ENCODE results near the gene FOLR2.
"Not testable (repeated sequence)": the region's sequence is repeated elsewhere in the genome, so short reads cannot be mapped to it uniquely, and the experiment has no call there.

FOLR2 gene

DNA sequence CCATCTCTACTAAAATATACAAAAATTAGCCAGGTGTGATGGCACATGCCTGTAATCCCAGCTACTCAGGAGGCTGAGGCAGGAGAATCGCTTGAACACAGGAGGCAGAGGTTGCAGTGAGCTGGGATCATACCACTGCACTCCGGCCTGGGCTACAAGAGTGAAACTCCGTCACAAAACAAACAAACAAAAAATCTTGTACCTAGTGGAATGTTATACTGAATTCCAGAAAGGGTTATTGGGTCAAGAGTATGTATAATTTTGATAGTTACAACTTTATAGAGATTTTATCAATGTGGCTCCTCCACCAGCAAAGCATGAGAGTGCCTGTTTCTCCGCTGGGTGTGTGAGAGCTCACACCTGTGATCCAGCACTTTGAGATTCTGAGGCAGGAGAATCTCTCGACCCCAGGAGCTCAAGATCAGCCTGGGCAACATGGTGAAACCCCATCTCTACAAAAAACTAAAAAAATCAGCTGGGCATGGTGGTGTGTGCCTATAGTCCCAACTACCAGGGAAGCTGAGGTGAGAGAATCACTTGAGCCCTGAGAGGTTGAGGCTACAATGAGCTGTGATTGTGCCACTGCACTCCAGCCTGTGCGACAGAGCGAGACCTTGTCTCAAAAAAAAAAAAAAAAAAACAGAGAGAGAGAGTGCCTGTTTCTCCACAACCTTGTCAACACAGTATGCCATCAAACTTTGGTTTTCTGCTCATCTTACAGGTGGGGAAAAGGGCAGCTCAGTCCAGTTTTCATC, 37.4 kb upstream of the FOLR2 start:
- Histone ChIP-seq H3K27me3 (ENCODE audit: insufficient read depth, insufficient read length) (no peaks in the 10 kb centered on the region), H3K9me3 (ENCODE audit: insufficient read depth, low read length) (no peaks in the 10 kb centered on the region), H3K4me3 (ENCODE audit: insufficient read length, low read depth) (no peak overlapping the region), H3K4me1 (ENCODE audit: insufficient read depth, insufficient read length) (no peaks in the 10 kb centered on the region), H3K9ac (ENCODE audit: insufficient read length, low read depth) (no peak overlapping the region), H3K36me3 (ENCODE audit: insufficient read depth, insufficient read length, low read length) (no peaks in the 10 kb centered on the region)
- no peak for DNase-seq (ENCODE audit: low read depth, low spot score)
- TF ChIP-seq SUZ12 (IDR thresholded peaks at IDR 0.05; ENCODE audit: extremely low read depth, insufficient read depth, insufficient read length) (no peak), YY1 (IDR thresholded peaks at IDR 0.05; ENCODE audit: insufficient read depth, insufficient read length) (no peak), ZNF274 (IDR thresholded peaks at IDR 0.05; ENCODE audit: low read depth, low read length) (no peak)

DNA sequence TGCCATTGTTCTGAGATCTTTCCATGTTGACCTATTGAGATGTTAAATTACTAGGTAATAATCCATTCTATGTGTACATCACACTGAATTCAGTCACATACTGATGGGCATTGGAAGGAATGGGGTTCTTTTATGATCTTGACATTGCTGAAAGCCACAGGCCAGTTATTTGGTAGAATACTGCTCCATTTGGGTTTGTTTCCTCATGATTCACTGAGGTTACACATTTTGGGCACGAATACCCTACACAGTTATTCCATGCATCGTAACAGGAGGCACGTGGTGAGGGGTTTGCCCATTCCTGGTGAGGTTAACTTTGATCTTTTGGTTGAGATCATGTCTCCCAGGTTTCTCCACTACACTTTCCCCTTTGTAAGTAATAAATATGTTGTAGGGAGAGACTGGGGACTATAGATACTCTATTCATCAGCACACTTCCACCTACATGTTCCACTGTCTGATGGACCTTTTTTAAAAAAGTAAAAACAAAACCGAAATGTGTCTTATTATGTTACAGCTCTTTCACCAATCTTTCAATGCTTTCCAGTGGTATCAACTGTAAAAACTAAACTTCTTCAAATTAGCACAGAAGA, 36.7 kb upstream of the FOLR2 start:
- Histone ChIP-seq H3K4me1 (ENCODE audit: insufficient read depth, insufficient read length) (no peaks in the 10 kb centered on the region), H3K9me3 (ENCODE audit: insufficient read depth, low read length) (no peaks in the 10 kb centered on the region), H3K9ac (ENCODE audit: insufficient read length, low read depth) (no peak overlapping the region), H3K27me3 (ENCODE audit: insufficient read depth, insufficient read length) (no peaks in the 10 kb centered on the region), H3K36me3 (ENCODE audit: insufficient read depth, insufficient read length, low read length) (no peaks in the 10 kb centered on the region), H3K4me3 (ENCODE audit: insufficient read length, low read depth) (no peak overlapping the region)
- no peak for TF ChIP-seq ZNF274 (IDR thresholded peaks at IDR 0.05; ENCODE audit: low read depth, low read length)
- no peak for TF ChIP-seq YY1 (IDR thresholded peaks at IDR 0.05; ENCODE audit: insufficient read depth, insufficient read length)
- TF ChIP-seq SUZ12 (IDR thresholded peaks at IDR 0.05; ENCODE audit: extremely low read depth, insufficient read depth, insufficient read length): no peak
- DNase-seq (ENCODE audit: low read depth, low spot score): no peak

- H3K4me3 ChIP-seq (ENCODE audit: insufficient read length, low read depth); DNase-seq (ENCODE audit: low read depth, low spot score); H3K4me1 ChIP-seq (ENCODE audit: insufficient read depth, insufficient read length); H3K36me3 ChIP-seq (ENCODE audit: insufficient read depth, insufficient read length, low read length); H3K9me3 ChIP-seq (ENCODE audit: insufficient read depth, low read length); H3K9ac ChIP-seq (ENCODE audit: insufficient read length, low read depth); H3K27me3 ChIP-seq (ENCODE audit: insufficient read depth, insufficient read length): not testable (repeated sequence)
Measured at GRCh38 chr11:72180892-72181552, 35.6 kb upstream of the FOLR2 start.

- not testable (repeated sequence) for H3K9ac ChIP-seq (ENCODE audit: insufficient read length, low read depth); H3K4me3 ChIP-seq (ENCODE audit: insufficient read length, low read depth); DNase-seq (ENCODE audit: low read depth, low spot score); H3K9me3 ChIP-seq (ENCODE audit: insufficient read depth, low read length); H3K36me3 ChIP-seq (ENCODE audit: insufficient read depth, insufficient read length, low read length); H3K4me1 ChIP-seq (ENCODE audit: insufficient read depth, insufficient read length); H3K27me3 ChIP-seq (ENCODE audit: insufficient read depth, insufficient read length)
Measured at GRCh38 chr11:72181553-72181958, 35.0 kb upstream of the FOLR2 start.

GRCh38 chr11:72188267-72188666, 28.3 kb upstream of the FOLR2 start:
- DNase-seq (ENCODE audit: low read depth, low spot score): no peak
- Histone ChIP-seq H3K9me3 (ENCODE audit: insufficient read depth, low read length) (no peaks in the 10 kb centered on the region), H3K36me3 (ENCODE audit: insufficient read depth, insufficient read length, low read length) (no peaks in the 10 kb centered on the region), H3K4me1 (ENCODE audit: insufficient read depth, insufficient read length) (peaks cover 7% of the 10 kb centered on the region), H3K9ac (ENCODE audit: insufficient read length, low read depth) (no peak overlapping the region), H3K27me3 (ENCODE audit: insufficient read depth, insufficient read length) (no peaks in the 10 kb centered on the region), H3K4me3 (ENCODE audit: insufficient read length, low read depth) (no peak overlapping the region)
- TF ChIP-seq ZNF274 (IDR thresholded peaks at IDR 0.05; ENCODE audit: low read depth, low read length) (no peak), YY1 (IDR thresholded peaks at IDR 0.05; ENCODE audit: insufficient read depth, insufficient read length) (no peak), SUZ12 (IDR thresholded peaks at IDR 0.05; ENCODE audit: extremely low read depth, insufficient read depth, insufficient read length) (no peak)

DNA sequence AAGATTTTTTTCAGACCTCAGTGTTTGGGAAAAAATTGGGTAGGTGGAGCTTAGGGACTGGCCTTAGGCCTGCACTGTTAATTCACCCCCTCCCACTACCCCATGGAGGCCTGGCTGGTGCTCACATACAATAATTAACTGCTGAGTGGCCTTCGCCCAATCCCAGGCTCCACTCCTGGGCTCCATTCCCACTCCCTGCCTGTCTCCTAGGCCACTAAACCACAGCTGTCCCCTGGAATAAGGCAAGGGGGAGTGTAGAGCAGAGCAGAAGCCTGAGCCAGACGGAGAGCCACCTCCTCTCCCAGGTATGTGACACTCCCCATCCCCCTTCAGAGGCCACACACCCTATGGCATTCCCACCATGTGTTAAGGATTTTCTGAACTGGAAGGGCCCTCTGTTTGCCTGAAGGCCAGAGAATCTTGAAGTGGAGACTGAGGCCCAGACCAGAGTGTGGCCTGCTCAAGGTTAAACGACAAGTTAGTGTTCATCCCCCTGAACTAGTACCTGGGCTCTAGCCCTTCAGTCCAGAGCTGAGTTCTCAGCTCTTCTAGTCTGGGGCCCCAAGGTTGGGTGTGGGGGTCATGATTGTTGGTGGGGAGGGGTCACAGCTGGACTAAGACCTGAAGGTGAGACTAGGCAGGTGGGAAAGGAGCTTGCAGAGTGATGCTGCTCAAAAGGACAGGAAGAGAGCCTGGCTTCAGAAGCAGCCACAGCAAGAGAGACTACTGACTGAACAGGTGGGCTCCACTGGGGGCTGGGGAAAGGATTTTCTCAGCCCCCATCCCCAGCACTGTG, 26.9 kb upstream of the FOLR2 start:
- Histone ChIP-seq H3K9ac (ENCODE audit: insufficient read length, low read depth) (no peak overlapping the region), H3K4me3 (ENCODE audit: insufficient read length, low read depth) (no peak overlapping the region), H3K9me3 (ENCODE audit: insufficient read depth, low read length) (no peaks in the 10 kb centered on the region), H3K27me3 (ENCODE audit: insufficient read depth, insufficient read length) (no peaks in the 10 kb centered on the region), H3K36me3 (ENCODE audit: insufficient read depth, insufficient read length, low read length) (no peaks in the 10 kb centered on the region), H3K4me1 (ENCODE audit: insufficient read depth, insufficient read length) (peaks cover 7% of the 10 kb centered on the region)
- DNase-seq (ENCODE audit: low read depth, low spot score): no peak
- TF ChIP-seq ZNF274 (IDR thresholded peaks at IDR 0.05; ENCODE audit: low read depth, low read length) (no peak), YY1 (IDR thresholded peaks at IDR 0.05; ENCODE audit: insufficient read depth, insufficient read length) (no peak), SUZ12 (IDR thresholded peaks at IDR 0.05; ENCODE audit: extremely low read depth, insufficient read depth, insufficient read length) (no peak)

DNA sequence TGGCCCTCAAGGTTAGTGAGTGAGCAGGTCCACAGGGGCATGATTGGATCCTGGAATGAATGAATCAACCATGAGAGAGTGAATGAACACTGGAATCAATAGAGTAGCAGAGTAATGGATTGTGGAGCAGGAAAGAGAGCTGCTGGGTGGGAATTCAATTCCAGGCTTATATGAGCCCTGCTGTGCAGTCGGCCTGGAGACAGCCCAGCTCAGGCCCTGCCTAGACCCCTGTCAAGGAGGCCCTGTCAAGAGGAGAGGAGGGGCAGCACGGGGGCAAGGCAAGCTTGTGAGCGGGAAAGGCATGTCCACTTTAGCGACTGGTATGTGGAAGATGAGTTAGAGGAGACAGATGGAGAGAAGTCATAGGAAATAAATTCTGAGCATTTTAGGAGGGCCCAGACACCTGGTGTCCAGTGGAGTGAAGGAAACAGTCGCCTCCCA, 25.9 kb upstream of the FOLR2 start:
- no peak for TF ChIP-seq ZNF274 (IDR thresholded peaks at IDR 0.05; ENCODE audit: low read depth, low read length)
- TF ChIP-seq SUZ12 (IDR thresholded peaks at IDR 0.05; ENCODE audit: extremely low read depth, insufficient read depth, insufficient read length): no peak
- no peak for TF ChIP-seq YY1 (IDR thresholded peaks at IDR 0.05; ENCODE audit: insufficient read depth, insufficient read length)
- no peaks in the 10 kb centered on the region for H3K36me3 ChIP-seq (ENCODE audit: insufficient read depth, insufficient read length, low read length)
- DNase-seq (ENCODE audit: low read depth, low spot score): no peak
- no peaks in the 10 kb centered on the region for H3K9me3 ChIP-seq (ENCODE audit: insufficient read depth, low read length)
- H3K4me1 ChIP-seq (ENCODE audit: insufficient read depth, insufficient read length): peaks cover 7% of the 10 kb centered on the region
- no peaks in the 10 kb centered on the region for H3K27me3 ChIP-seq (ENCODE audit: insufficient read depth, insufficient read length)
- H3K9ac ChIP-seq (ENCODE audit: insufficient read length, low read depth): no peak overlapping the region
- no peak overlapping the region for H3K4me3 ChIP-seq (ENCODE audit: insufficient read length, low read depth)

All from NT2/D1 (cell line).